HUES6 (cell line): ENCODE measurements around the gene ATP5PB.

ENCODE experiments used
- H3K27ac ChIP-seq: 2 replicates; pipeline ENCODE4 v1.7.0; 2013; ENCODE audit warnings: low read depth, mild to moderate bottlenecking, low read length, inconsistent platforms
- H3K27me3 ChIP-seq: 2 replicates; pipeline ENCODE4 v1.6.1; 2013; ENCODE audit warnings: low read length; ENCODE audit not compliant: control insufficient read depth, insufficient read depth
- H3K36me3 ChIP-seq: 2 replicates; pipeline ENCODE4 v1.6.1; 2013; ENCODE audit warnings: low read length; ENCODE audit not compliant: control insufficient read depth, insufficient read depth
- H3K4me1 ChIP-seq: 2 replicates; pipeline ENCODE4 v1.6.1; 2013; ENCODE audit warnings: low read length; ENCODE audit not compliant: control insufficient read depth, insufficient read depth
- H3K4me3 ChIP-seq: 2 replicates; pipeline ENCODE4 v1.5.1; 2013; ENCODE audit warnings: low read depth, low read length
- H3K9ac ChIP-seq: one replicate; pipeline ENCODE4 v1.6.1; 2013; ENCODE audit warnings: mild to moderate bottlenecking, low read length
- H3K9me3 ChIP-seq: 2 replicates; pipeline ENCODE4 v1.6.1; 2013; ENCODE audit warnings: low read depth, low read length; ENCODE audit not compliant: control insufficient read depth, insufficient read depth

Gene ATP5PB

GRCh38 chr1:111489604-111490003, 40.3 kb downstream of the ATP5PB start:
- H3K9ac ChIP-seq = no peak overlapping the region
- H3K27me3 ChIP-seq = no peaks in the 10 kb centered on the region
- no peaks in the 10 kb centered on the region for H3K9me3 ChIP-seq
- H3K36me3 ChIP-seq = no peaks in the 10 kb centered on the region
- H3K4me3 ChIP-seq = no peak overlapping the region
- H3K27ac ChIP-seq = no peak overlapping the region
- no peaks in the 10 kb centered on the region for H3K4me1 ChIP-seq

GRCh38 chr1:111490220-111490619, 41.0 kb downstream of the ATP5PB start:
- Histone ChIP-seq H3K4me3 (no peak overlapping the region), H3K4me1 (no peaks in the 10 kb centered on the region), H3K27ac (no peak overlapping the region), H3K9ac (no peak overlapping the region), H3K9me3 (no peaks in the 10 kb centered on the region), H3K27me3 (no peaks in the 10 kb centered on the region), H3K36me3 (no peaks in the 10 kb centered on the region)

- no peaks in the 10 kb centered on the region for H3K27me3 ChIP-seq
- H3K9me3 ChIP-seq = no peaks in the 10 kb centered on the region
- H3K9ac ChIP-seq = no peak overlapping the region
- H3K4me3 ChIP-seq = no peak overlapping the region
- no peaks in the 10 kb centered on the region for H3K36me3 ChIP-seq
- H3K27ac ChIP-seq = no peak overlapping the region
- H3K4me1 ChIP-seq = no peaks in the 10 kb centered on the region
Measured at GRCh38 chr1:111491070-111491469, 41.8 kb downstream of the ATP5PB start.

- Histone ChIP-seq H3K36me3 (no peaks in the 10 kb centered on the region), H3K9me3 (no peaks in the 10 kb centered on the region), H3K4me1 (no peaks in the 10 kb centered on the region), H3K27me3 (no peaks in the 10 kb centered on the region; the same call in 1 of the 2 replicates), H3K9ac (no peak overlapping the region), H3K27ac (no peak overlapping the region), H3K4me3 (no peak overlapping the region)
Measured at GRCh38 chr1:111496398-111496797, 47.1 kb downstream of the ATP5PB start.

GRCh38 chr1:111497592-111497991, 48.3 kb downstream of the ATP5PB start:
- H3K27ac ChIP-seq = no peak overlapping the region
- H3K9ac ChIP-seq = no peak overlapping the region

GRCh38 chr1:111499026-111499785, 49.9 kb downstream of the ATP5PB start:
- no peaks in the 10 kb centered on the region for H3K4me1 ChIP-seq
- no peak overlapping the region for H3K27ac ChIP-seq
- H3K27me3 ChIP-seq = no peaks in the 10 kb centered on the region; the same call in 1 of the 2 replicates
- H3K4me3 ChIP-seq = no peak overlapping the region
- H3K36me3 ChIP-seq = no peaks in the 10 kb centered on the region
- no peaks in the 10 kb centered on the region for H3K9me3 ChIP-seq
- no peak overlapping the region for H3K9ac ChIP-seq

More at GRCh38 chr1:111497592-111497991, 48.3 kb downstream of the ATP5PB start:
- Histone ChIP-seq H3K36me3 (no peaks in the 10 kb centered on the region), H3K4me1 (no peaks in the 10 kb centered on the region), H3K4me3 (no peak overlapping the region), H3K27me3 (no peaks in the 10 kb centered on the region; the same call in 1 of the 2 replicates), H3K9me3 (no peaks in the 10 kb centered on the region)

- H3K36me3 ChIP-seq = no peaks in the 10 kb centered on the region
- H3K27me3 ChIP-seq = no peaks in the 10 kb centered on the region; the same call in 1 of the 2 replicates
- H3K4me1 ChIP-seq = no peaks in the 10 kb centered on the region
- no peaks in the 10 kb centered on the region for H3K9me3 ChIP-seq
- no peak overlapping the region for H3K4me3 ChIP-seq
- no peak overlapping the region for H3K27ac ChIP-seq
- H3K9ac ChIP-seq = no peak overlapping the region
Measured at GRCh38 chr1:111501645-111502044, 52.4 kb downstream of the ATP5PB start.

GRCh38 chr1:111503585-111504060, 54.4 kb downstream of the ATP5PB start, which contains the start of the genes ADORA3 and TMIGD3:
ADORA3 (minus strand) TSS chr1:111503633; CDS start chr1:111503354, 279 bp downstream.
TMIGD3 (minus strand) TSS chr1:111503633; CDS start chr1:111503354, 279 bp downstream.
- Histone ChIP-seq H3K4me1 (peaks cover 13% of the 10 kb centered on the region), H3K27ac (no peak within 1 kb of the TSS), H3K27me3 (no peaks in the 10 kb centered on the region; the same call in 1 of the 2 replicates), H3K36me3 (no peaks in the 10 kb centered on the region), H3K4me3 (no peak within 1 kb of the TSS), H3K9me3 (no peaks in the 10 kb centered on the region), H3K9ac (no peak within 1 kb of the TSS)

GRCh38 chr1:111504097-111504496, 54.8 kb downstream of the ATP5PB start:
- no peak overlapping the region for H3K4me3 ChIP-seq
- no peak overlapping the region for H3K27ac ChIP-seq
- H3K9ac ChIP-seq = no peak overlapping the region
- H3K36me3 ChIP-seq = no peaks in the 10 kb centered on the region
- H3K27me3 ChIP-seq = no peaks in the 10 kb centered on the region; the same call in 1 of the 2 replicates
- peaks cover 14% of the 10 kb centered on the region for H3K4me1 ChIP-seq
- H3K9me3 ChIP-seq = no peaks in the 10 kb centered on the region

- Histone ChIP-seq H3K4me3 (no peak overlapping the region), H3K4me1 (peaks cover 16% of the 10 kb centered on the region), H3K9me3 (no peaks in the 10 kb centered on the region), H3K36me3 (no peaks in the 10 kb centered on the region), H3K9ac (no peak overlapping the region), H3K27me3 (no peaks in the 10 kb centered on the region), H3K27ac (no peak overlapping the region)
Measured at GRCh38 chr1:111505641-111506119, 56.4 kb downstream of the ATP5PB start.

GRCh38 chr1:111506561-111506960, 57.3 kb downstream of the ATP5PB start:
- no peak overlapping the region for H3K27ac ChIP-seq
- no peak overlapping the region for H3K9ac ChIP-seq
- peaks cover 19% of the 10 kb centered on the region for H3K4me1 ChIP-seq

More at GRCh38 chr1:111506561-111506960, 57.3 kb downstream of the ATP5PB start:
- Histone ChIP-seq H3K36me3 (no peaks in the 10 kb centered on the region), H3K4me3 (no peak overlapping the region), H3K9me3 (no peaks in the 10 kb centered on the region), H3K27me3 (no peaks in the 10 kb centered on the region)
